HG02798 (cell line): ENCODE measurements around the gene LY6G5B.

Experiments used
- ATAC-seq: cut with Tn5 transposase; IDR thresholded peaks from one replicate; pipeline ENCODE4 v1.9.1; 2021; ENCODE audit warnings: mild to moderate bottlenecking; ENCODE audit not compliant: unreplicated experiment, poor library complexity

Gene LY6G5B

DNA sequence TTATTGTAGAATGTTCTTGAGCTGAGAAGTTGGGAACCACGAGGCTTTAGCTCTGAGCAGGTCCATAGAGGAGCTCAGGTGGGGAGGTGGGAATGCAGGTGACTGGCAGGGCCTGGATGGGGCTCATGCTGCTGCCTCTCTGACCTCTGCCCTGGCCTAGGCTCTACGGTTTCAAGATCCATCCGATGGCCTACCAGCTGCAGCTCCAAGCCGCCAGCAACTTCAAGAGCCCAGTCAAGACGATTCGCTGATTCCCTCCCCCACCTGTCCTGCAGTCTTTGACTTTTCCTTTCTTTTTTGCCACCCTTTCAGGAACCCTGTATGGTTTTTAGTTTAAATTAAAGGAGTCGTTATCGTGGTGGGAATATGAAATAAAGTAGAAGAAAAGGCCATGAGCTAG lies at the start of gene LY6G5B:
TSS of gene LY6G5B (plus strand) at position 301 of the 400 bp plus-strand sequence. CDS start 975 bp downstream, outside the sequence.
- ATAC-seq: no peak

GRCh38 chr6:31620586-31621319 lies 49.0 kb upstream of the LY6G5B start, which contains the start of gene PRRC2A:
Gene PRRC2A, plus strand, starts transcription at chr6:31620715. Its CDS starts 2,075 bp downstream, at chr6:31622790.
- ATAC-seq: peak; percentile 67

DNA sequence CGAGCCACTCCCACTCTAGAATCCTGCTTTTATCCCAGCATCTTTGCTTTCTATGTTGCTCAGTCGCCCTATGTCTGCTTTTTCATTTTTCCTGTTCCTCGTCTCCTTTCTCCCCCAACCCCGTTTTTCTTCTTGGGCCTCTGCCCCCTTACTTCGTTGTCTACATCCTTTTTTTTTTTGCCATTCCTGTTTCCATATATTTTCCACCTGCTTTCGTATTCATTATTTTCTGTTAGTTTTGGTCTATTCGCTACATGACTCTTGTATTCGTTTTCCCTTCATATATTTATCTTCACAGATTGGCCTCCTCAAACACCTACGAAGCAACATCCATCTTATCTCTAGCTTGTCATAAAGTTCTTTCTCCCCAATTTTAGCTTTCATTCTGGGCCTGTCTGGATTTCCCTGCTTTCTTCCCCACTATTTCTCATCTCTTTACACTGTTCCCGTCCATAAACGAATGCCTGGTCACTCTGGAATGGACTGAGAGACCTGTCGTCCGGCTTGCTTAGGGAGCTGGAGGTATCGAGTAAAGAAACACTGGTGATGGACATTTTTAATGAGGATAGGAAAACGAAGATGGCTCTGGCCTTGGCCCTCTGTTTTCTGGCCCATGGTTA lies 48.3 kb upstream of the LY6G5B start:
- ATAC-seq: no peak

GRCh38 chr6:31621991-31622390 lies 47.8 kb upstream of the LY6G5B start:
- ATAC-seq: no peak

- ATAC-seq: no peak
Observed at GRCh38 chr6:31622684-31623091, 47.1 kb upstream of the LY6G5B start.

DNA sequence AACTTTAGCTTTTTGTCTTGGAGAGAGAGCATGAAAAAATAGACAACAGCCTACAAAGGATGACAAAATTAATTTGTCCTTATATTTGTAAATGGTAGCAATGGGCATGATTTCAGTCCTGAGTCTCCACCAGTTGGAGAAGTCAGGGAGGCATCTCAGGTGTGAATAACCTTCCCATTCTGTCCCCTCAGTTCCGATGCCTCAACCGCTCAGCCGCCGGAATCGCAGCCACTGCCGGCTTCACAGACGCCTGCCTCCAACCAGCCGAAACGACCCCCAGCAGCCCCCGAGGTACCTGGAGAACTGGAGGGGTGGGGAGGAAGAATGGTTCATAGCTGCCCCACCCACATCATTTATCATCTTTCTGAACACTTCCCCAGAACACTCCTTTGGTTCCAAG lies 45.7 kb upstream of the LY6G5B start:
- no peak for ATAC-seq

GRCh38 chr6:31626952-31627351 lies 42.8 kb upstream of the LY6G5B start:
- ATAC-seq: no peak

DNA sequence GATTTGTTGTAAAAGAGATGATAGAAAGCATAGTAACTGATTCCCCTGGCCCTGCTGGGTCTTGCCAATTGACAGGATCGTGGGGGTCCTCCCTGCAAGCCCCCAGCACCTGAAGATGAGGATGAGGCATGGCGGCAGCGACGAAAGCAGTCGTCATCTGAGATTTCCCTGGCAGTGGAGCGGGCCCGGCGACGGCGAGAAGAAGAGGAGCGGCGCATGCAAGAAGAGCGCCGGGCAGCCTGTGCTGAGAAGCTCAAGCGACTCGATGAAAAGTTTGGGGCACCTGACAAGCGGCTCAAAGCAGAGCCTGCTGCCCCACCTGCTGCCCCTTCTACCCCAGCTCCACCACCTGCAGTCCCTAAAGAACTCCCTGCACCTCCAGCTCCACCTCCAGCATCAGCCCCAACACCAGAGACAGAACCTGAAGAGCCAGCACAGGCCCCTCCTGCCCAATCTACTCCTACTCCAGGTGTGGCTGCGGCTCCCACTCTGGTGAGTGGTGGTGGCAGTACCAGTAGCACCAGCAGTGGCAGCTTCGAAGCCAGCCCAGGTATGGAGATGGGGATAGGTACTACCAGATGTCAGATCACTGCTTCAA lies 42.0 kb upstream of the LY6G5B start:
- ATAC-seq: no peak

GRCh38 chr6:31629014-31629413 lies 40.8 kb upstream of the LY6G5B start:
- no peak for ATAC-seq

- ATAC-seq: no peak
Observed at GRCh38 chr6:31630177-31630934, 39.4 kb upstream of the LY6G5B start.

GRCh38 chr6:31631209-31631608 lies 38.6 kb upstream of the LY6G5B start:
- no peak for ATAC-seq

GRCh38 chr6:31631681-31632278 lies 38.0 kb upstream of the LY6G5B start:
- ATAC-seq: no peak

DNA sequence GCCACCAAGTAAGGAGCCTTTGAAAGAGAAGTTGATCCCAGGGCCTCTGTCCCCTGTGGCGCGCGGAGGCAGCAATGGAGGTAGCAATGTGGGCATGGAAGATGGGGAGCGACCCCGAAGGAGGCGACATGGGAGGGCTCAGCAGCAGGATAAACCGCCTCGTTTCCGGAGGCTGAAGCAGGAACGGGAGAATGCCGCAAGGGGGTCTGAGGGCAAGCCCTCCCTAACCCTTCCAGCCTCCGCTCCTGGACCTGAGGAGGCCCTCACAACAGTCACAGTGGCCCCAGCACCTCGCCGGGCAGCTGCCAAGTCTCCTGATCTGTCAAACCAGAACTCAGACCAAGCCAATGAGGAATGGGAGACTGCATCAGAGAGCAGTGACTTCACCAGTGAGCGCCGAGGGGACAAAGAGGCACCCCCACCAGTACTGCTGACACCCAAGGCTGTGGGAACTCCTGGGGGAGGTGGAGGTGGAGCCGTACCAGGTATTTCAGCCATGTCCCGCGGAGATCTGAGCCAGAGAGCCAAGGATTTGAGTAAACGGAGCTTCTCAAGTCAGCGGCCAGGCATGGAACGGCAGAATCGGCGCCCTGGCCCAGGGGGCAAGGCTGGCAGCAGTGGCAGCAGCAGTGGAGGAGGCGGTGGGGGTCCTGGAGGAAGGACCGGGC lies 37.4 kb upstream of the LY6G5B start:
- ATAC-seq: no peak

GRCh38 chr6:31633447-31633846 lies 36.3 kb upstream of the LY6G5B start:
- ATAC-seq: no peak

DNA sequence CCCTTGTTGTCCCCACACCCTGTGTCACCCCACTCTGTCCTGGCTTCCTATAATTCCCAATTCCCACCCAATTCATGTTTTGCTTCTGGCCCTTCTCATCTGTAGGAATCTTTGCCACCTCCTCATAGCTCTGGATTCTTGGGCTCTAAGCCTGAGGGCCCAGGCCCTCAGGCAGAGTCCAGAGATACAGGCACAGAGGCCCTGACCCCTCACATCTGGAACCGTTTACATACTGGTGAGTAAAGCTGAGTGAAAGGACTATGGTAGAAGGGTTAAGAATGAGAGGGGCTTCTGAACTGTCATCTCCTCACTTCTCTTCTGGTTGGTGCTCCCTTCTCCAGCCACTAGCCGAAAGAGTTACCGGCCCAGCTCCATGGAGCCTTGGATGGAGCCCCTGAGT lies 35.6 kb upstream of the LY6G5B start:
- no peak for ATAC-seq

DNA sequence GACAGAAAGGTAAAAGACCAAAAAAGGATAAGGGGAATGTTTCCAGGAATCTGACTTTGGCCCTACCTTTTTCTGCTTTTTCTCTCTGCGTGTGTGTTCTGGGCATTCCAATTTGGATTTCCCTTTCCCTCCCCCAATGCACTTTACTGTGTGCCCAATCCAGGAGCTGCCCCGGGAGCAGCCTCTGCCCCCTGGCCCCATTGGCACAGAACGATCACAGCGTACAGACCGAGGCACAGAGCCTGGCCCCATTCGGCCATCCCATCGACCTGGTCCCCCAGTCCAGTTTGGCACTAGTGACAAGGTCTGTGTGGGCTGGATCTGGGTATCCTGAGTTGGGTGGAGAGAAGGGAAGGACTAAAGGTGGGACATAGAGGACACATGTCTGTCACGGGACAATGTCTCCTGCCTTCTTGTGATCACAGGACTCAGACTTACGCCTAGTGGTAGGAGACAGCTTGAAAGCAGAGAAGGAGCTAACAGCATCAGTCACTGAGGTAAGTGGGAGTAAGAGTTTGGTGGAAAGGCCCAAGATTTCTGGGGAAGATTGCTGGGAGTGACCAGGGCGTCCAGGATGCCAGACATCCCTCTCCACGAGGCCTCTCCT lies 34.7 kb upstream of the LY6G5B start:
- no peak for ATAC-seq

- no peak for ATAC-seq
Observed at GRCh38 chr6:31636698-31637596, 32.8 kb upstream of the LY6G5B start.

DNA sequence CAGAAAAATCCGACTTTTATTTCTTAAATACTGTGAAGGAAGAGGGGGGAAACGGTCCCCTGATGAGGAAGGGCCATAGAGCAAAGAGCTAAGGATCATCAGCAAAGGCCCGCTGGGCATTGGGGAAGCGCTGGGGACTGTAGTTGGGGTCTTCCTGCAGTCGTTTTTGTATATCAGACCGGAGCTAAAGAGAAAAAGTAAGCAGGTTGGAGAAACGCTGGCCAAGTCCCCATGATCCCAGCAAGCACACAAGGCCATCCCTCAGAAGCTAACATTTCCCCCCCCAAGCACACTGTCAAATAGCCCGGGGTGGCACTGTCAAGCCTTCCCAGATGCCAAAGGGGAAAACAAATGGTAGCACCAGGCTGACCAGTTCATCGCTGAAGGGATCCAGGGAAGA lies 30.7 kb upstream of the LY6G5B start:
- no peak for ATAC-seq
